Ramos (cell line): ENCODE measurements around the gene PKNOX2.

Experiments
- in situ Hi-C: fragments of 300-500 bp; cut with MboI; formaldehyde crosslinking; loops from one replicate; pipeline ENCODE4 v1.14.3; 2022; ENCODE audit warnings: low sequenced_read_pairs; ENCODE audit not compliant: unreplicated experiment

The PKNOX2 gene

GRCh38 chr11:125148743-125149142 lies 15.8 kb upstream of the PKNOX2 start:
- in situ Hi-C loops, result loop anchor here (10.0 kb wide), 1 partner anchor 184 kb away; no protein-coding TSS in a partner anchor

GRCh38 chr11:125153837-125154236 lies 10.7 kb upstream of the PKNOX2 start:
- in situ Hi-C loops, result no loop called here

- in situ Hi-C loops, result no loop called here
Measured at GRCh38 chr11:125154378-125155099, 10.0 kb upstream of the PKNOX2 start.

GRCh38 chr11:125155100-125155444 lies 9.5 kb upstream of the PKNOX2 start:
- in situ Hi-C loops, result no loop called here

DNA sequence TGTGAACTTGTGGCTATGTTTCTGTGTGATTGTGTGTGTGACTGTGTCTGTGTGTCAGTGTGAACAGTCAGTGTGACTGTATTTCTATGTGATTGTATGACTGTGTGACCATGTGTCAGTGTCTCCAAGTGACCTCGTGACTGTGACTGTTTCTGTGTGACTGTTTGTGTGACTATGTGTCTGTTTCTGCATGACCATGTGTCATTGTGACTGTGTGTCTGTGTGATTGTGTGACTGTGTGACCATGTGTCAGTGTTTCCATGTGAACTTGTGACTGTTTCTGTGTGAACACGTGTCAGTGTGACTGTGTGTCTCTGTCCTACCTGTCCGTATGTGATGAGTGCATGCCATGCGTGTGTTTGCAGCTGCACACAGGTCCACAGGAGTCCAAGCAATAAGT lies 8.8 kb upstream of the PKNOX2 start:
- in situ Hi-C loops, result no loop called here

DNA sequence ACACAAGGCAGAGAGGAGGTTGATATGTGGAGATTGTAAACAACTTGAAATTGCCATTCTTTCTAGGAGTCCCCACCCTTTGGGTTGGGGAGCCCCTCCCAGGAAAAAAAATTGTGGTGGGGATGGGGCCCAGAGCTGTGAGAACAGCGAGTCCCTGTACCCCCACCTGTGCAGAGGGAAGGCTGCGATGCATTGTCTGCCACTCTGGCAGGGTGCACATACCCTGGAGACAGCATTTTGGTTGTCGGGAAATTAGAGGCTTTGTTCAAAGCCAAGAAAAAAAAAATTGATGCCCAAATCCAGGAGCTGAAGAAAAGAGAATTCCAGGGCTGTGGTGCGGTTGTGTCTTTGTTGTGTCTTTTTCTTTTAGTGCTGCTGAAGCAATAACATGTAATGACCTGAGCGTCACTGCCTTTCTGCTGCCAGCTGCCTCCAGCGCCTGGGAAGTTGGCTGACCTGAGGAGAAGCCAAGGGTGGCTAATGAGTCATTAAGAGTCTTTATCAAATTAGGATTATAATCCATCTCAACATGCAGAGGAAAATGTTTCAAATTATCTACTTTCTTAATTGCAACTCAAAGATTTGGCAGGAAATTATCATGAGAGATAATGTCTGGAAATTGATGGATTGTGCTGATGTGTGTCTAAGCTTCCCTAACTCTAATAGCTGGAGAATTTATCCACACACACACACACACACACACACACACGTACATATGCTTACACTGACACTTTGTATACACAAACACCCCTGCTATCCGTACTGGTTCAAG lies 8.0 kb upstream of the PKNOX2 start:
- in situ Hi-C loops, result no loop called here

GRCh38 chr11:125157118-125157733 lies 7.3 kb upstream of the PKNOX2 start:
- in situ Hi-C loops, result no loop called here

DNA sequence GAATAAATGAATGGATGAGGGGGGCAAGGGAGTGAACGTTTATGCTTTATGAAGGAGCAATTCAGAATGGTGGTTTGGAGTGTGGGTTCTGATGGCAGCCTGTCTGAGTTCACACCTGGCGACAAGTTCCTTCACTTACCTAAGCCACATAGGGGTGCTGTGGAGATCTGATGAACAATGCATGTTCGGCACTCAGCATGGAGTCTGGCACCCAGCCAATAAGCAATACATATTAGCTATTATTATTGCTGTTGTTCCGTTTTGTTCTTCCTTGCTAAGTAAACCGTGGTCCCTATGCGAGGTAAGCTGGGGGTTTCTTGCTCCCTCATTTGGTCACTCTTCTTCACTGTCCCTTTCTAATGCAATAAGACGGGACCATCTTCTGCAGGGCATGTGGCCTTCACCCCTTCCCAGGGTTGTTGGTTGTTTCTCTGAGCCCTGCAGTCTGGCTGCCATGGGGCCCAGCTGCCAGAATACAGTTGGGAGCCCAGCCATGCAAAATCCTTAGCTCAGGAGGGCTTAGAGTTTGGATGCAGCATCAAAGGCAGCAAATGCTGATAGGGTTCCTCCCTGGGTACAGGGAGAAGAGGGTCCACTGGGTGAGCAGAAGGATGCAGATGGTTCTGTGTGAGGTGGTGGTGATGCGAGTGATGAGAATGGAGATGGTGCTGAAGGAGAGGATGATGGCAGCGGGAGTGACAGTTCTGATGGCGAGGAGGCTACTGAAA lies 6.4 kb upstream of the PKNOX2 start:
- in situ Hi-C loops, result no loop called here

DNA sequence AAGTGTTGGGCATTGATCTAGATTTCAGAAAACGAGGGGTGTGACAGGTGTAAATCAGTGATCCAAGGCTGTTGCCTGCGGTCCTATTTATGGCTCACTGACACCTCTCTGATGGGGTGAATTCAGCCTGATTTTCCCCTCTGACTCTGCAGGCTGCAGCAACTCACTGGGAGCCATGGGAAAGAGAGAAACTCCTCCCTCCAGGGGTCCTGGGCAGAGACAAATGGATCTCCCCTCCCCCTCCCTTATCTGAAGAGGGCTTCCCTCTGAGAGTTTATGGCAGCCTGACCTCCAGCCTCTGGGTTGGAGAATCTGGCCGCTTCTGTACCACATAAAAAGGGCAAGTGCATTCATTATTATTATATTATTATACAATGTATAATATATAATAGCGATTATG lies 1.8 kb upstream of the PKNOX2 start:
- in situ Hi-C loops, result no loop called here

DNA sequence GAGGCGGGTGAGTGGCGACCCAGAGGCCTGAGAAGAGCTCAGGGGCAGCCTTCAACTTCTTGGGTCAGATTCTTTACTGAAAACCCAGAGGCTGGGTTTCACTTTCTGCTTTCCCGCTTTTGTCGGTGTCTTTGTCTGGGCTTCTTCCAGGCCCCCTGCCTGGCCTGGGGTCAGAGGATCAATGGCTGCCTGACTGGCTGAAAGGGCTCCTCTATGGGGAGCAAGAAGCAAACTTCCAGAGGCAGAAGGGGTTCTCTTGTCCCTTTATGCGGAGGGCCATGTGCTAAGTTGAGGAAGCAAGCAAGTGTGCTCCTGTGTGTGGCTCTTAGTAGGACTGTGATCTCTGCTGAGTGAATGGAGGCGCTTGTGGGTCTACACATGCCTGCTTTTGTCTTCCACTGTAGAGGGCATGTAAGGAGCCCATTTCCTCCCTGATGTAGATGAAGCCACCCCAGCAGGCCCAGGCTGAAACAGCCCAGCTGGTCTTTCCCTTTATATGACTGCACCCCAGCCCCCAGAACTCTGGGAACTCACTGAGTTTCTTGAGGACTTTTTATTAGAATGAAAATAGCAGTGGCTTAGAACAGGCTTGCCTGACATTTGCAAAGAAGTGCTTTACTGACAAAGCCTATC lies 1.0 kb upstream of the PKNOX2 start:
- in situ Hi-C loops, result no loop called here

DNA sequence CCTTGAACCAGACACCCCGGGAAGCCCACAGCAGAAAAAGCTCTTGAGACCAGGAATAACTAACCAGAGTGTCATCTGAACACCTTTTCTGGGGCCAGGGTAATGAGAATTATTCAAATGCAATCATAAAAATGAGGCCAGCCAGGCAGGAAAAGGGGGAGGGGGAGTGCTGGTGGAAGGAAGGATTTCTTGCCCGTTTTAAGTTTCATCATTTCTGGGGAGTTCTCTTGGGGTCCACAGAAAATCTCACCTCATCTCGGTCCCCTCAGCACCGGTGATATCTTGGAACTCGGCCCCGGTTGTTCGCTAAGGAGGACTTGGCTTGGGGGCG lies 495 bp upstream of the PKNOX2 start:
- in situ Hi-C loops, result no loop called here

DNA sequence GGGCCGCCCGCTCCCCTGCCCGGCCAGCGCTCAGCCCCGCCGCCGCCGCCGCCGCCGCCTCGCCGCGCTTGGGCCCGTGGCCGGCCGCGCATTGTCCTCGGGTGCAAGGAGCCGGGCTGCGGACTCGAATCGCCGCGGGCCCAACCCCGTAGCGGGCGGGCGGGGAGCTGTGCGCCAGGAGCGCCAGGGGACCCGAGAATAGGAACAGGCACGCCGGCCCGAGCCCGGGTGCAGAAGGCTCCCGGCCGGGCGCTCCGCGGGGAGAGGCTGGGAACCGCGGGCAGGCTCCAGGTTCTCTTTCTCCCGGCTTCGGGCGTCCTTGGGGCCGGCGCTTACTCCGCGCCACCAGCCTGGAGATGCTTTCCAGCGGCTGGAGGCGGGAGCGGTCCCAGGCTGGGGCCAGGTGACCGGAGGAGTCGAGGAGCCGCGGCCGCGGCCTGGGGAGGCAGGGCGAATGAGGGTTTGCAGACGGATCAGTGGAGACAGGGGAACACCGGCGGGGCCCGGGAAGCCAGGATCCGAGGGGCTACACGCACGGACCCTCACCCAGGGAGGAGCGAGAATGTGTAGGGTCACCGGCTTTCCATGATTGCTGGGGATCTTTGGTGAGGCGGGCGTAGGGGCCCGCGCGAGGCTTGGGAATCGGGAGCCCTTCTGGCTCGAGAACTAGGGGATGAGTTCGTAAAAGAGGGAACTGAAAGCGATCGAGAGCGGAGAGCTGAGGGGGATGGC lies 726 bp downstream of the PKNOX2 start:
- in situ Hi-C loops, result no loop called here

DNA sequence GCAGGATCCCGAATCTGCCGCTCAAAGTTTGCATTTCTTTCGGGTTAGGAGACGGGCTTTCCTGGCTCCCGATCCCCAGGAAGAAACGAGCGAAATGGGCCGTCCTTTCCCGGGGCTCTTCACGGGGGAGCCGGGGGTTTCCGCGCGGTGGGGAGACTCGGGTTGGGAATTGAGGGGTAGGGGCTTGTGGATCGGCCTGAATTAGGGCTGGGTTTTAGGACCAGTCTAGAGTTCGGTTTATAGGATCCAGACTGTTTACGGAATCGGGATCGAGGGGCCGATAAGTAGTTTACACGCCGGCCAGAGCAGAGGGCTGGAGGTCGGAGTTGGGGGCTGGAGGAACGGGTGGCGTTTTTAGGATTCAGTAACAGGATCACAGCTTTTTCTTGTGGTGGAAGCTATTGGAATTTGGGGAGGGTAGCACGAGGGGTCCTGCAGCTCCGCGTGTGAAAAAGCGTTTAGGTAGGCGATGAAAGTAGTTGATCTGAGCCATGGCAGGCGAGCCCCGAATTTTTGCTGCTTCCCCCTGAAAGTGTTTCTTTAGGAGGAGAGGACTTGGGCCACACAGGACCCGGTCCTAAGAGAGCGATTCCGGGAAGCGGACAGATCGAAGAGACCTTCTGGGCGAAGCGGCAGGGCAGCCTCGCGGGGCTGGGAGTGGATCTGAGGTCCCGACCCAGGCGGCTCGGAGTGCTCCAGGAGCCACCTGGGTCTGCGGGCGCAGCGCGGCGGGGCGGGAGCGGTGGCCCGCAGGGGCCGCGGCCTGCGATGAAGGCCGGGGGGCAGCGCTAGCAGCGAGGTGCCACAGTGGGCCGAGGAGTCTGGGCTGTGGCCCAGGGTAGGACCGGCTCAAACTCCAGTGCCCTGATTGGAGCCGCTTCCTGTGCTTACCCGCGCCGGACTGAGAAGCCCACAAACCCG lies 1.6 kb downstream of the PKNOX2 start:
- in situ Hi-C loops, result no loop called here

DNA sequence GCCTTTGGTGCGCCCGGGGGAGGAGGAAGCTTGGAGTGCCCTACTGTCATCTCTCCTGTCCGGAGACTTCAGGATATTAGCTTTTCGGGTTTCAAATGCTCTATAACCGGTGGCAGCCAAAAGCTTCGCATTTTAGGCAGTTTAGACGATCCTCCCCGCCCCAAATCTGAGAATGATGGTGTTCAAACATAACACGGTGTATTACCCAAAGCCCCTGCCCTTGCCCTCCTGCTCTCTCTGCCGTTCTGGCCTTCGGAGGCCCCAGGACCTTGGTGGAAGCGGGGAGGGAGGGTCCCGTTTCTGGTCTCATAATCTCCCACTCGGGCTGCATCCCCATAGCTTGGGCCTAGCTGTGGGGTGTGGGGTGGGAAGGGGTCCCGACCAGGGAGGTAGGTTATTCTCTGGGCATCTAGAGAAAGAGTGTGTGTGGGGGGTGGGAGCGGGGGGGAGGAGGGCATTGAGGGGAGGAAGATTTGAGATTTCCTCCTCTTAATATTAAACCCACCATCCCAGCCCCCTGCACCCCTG lies 2.3 kb downstream of the PKNOX2 start:
- in situ Hi-C loops, result no loop called here

DNA sequence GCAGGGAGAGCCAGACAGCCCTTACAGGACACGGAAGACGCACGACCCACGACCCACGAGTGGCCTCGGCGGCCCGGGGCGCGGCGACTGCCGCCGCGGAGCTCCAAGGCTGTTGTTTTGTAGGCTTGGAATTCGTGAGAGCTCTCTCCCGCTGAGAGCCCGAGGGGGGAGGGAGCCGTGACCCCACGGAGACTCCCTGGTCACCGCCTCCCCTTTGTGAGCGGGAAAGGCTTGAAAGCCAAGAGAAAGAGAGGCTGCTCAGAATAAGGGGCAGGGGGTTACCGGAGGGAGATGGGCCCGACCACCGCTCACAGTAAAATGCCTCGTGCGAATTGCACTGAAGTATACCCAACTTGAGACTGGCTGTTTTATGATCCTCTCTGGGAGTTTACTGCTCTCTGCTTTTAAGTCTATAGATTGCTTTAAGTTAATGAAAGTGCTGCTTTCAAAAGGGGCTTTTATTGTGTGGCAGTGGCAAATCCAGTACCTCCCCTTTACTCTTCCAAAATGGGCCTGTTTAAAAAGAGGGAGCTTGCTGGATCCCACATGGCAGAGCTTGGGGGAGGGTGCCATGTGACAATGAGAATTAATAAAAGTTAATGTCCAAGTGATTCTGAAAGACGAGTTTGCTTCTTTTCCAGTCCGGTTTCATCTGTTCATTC lies 2.9 kb downstream of the PKNOX2 start:
- in situ Hi-C loops, result no loop called here

GRCh38 chr11:125167954-125168835 lies 3.6 kb downstream of the PKNOX2 start:
- in situ Hi-C loops, result no loop called here

- in situ Hi-C loops, result no loop called here
Measured at GRCh38 chr11:125168918-125169456, 4.4 kb downstream of the PKNOX2 start.
